ENCODE measurements around the gene ARFRP1. TPM values are rescaled to one million over a fixed set of nuclear protein-coding genes. Genes with fewer than 3 reads are reported as not detected.
"Not testable (repeated sequence)": the region's sequence is repeated elsewhere in the genome, so short reads cannot be mapped to it uniquely, and the experiment has no call there.

Gene ARFRP1
- total RNA-seq, 2 experiments from 2014 or later = 53.3 to 82.1 TPM

DNA sequence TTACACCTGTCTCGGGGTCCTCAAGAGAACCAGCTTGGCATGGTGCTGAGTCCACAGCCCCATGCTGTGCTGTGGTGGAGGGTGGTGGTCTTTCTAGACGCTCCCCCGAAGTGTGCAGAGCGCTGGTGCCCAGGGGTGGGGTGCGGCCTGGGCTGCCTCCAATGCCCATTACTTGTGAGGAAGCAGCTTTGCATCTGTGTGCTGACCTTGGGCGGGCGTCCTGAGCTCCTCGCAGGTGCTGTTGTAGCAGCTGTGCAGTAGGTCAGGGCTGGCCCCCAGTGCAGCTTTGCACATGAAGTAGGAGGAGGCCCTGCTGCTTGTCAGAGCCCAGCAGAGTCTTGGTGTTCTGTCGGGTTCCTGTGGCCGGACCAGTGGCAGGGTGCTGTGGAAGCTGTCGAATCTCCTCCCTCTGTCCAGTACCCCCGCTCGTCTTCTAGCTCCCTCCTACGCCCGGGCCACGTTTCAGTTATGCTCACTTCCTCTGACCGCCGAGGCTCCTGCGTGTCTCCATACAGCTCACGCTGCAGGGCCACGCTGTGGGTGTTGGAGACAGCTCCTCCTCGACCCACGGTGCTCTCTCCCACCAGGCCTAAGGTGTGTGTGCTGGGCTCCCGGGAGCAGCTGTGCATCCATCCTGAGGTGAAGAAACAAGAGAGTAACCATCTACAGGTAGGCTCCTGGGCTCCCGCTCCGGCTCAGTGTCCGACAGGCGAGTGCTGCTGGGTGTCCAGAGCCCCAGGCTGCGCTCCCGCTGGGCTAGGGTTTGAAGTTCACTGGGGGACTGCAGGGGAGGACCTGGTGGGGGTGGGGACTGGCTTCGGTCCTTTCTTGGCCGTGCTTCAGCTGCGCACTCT is 45.6 kb downstream of the ARFRP1 start:
- Histone ChIP-seq H3K4me2 (ENCODE audit: low read length) (no peak overlapping the region), H2AFZ (ENCODE audit: low read length) (no peak overlapping the region), H3K4me1 (ENCODE audit: insufficient read depth, low read length, poor library complexity, severe bottlenecking) (peaks cover 11% of the 10 kb centered on the region), H3K36me3 (ENCODE audit: insufficient read depth, low read length) (peaks cover 42% of the 10 kb centered on the region), H3K79me2 (ENCODE audit: insufficient read depth, low read depth, low read length) (peaks cover 13% of the 10 kb centered on the region; the same call in 1 of the 2 replicates), H3K9me2 (ENCODE audit: insufficient read depth, low read length) (no peaks in the 10 kb centered on the region), H3K27ac (ENCODE audit: low read depth, low read length, poor library complexity, severe bottlenecking) (no peak overlapping the region), H3K9me3 (ENCODE audit: low read length) (no peaks in the 10 kb centered on the region), H3K4me3 (ENCODE audit: low read depth, low read length, poor library complexity, severe bottlenecking) (no peak overlapping the region), H4K20me1 (ENCODE audit: insufficient read depth, low read length) (no peaks in the 10 kb centered on the region)
- no TSS peak for BruUV-seq (replicated peaks)
- TF ChIP-seq CTCF (conservative IDR thresholded peaks at IDR 0.05; ENCODE audit: low read length) (no peak), EZH2phosphoT487 (IDR thresholded peaks at IDR 0.05; ENCODE audit: borderline replicate concordance, low read depth, low read length) (no peak)
- DNase-seq (ENCODE audit: low spot score) = no peak
- CTCF ChIA-PET (ENCODE audit: unreplicated experiment) = no interaction called here
- intact Hi-C loops (cut with micrococcal nuclease; ENCODE audit: unreplicated experiment) = no loop called here
- POLR2A ChIA-PET = no interaction called here

DNA sequence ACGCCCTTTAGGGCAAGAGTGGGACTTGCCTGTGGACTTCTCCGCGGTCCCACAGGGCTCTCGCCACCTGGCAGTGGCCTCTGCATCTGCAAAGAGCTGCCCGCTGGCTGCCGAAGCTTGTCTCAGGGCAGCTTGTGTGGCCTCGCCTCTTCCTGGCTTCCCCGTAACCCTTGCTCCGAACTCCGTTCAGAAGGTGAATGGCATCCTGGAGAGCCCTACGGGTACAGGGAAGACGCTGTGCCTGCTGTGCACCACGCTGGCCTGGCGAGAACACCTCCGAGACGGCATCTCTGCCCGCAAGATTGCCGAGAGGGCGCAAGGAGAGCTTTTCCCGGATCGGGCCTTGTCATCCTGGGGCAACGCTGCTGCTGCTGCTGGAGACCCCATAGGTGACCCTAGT is 46.7 kb downstream of the ARFRP1 start:
- Histone ChIP-seq H4K20me1 (ENCODE audit: insufficient read depth, low read length) (no peaks in the 10 kb centered on the region), H3K4me3 (ENCODE audit: low read depth, low read length, poor library complexity, severe bottlenecking) (no peak overlapping the region), H3K36me3 (ENCODE audit: insufficient read depth, low read length) (peaks cover 34% of the 10 kb centered on the region), H3K79me2 (ENCODE audit: insufficient read depth, low read depth, low read length) (peaks cover 13% of the 10 kb centered on the region; the same call in 1 of the 2 replicates), H3K9me3 (ENCODE audit: low read length) (no peaks in the 10 kb centered on the region), H3K4me2 (ENCODE audit: low read length) (no peak overlapping the region), H2AFZ (ENCODE audit: low read length) (no peak overlapping the region), H3K27ac (ENCODE audit: low read depth, low read length, poor library complexity, severe bottlenecking) (no peak overlapping the region), H3K9me2 (ENCODE audit: insufficient read depth, low read length) (no peaks in the 10 kb centered on the region), H3K4me1 (ENCODE audit: insufficient read depth, low read length, poor library complexity, severe bottlenecking) (peaks cover 11% of the 10 kb centered on the region)
- DNase-seq (ENCODE audit: low spot score) = no peak
- CTCF ChIA-PET (ENCODE audit: unreplicated experiment) = no interaction called here
- POLR2A ChIA-PET = no interaction called here
- TF ChIP-seq CTCF (conservative IDR thresholded peaks at IDR 0.05; ENCODE audit: low read length) (no peak), EZH2phosphoT487 (IDR thresholded peaks at IDR 0.05; ENCODE audit: borderline replicate concordance, low read depth, low read length) (no peak)
- intact Hi-C loops (cut with micrococcal nuclease; ENCODE audit: unreplicated experiment) = no loop called here
- BruUV-seq (replicated peaks) = no TSS peak

DNA sequence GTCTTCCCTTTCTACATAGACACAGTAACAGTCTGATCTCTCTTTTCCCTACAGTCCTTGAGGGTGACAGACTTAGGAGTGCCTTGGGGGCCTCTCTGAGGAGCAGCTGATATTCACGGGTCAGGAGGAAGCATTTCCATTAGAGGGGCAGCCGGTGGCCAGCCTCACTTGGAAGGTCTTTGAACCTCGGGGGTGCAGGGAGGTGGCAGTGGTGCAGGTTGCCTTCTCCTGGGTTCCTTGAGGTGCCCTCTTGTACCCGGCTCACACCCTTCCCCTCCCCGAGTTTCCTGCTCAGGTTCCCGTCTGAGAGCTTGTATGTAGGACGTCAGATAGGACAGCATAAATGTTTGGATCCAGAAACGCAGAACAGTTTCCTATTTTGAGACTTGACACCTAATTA is 47.2 kb downstream of the ARFRP1 start:
- ChIA-PET CTCF (ENCODE audit: unreplicated experiment) (interaction anchor here (0.5 kb wide), 1 partner anchor 63 kb away, joined by 3 read pairs; no protein-coding TSS in a partner anchor), POLR2A (no interaction called here)
- no peak for DNase-seq (ENCODE audit: low spot score)
- Histone ChIP-seq H3K4me1 (ENCODE audit: insufficient read depth, low read length, poor library complexity, severe bottlenecking) (peaks cover 11% of the 10 kb centered on the region), H2AFZ (ENCODE audit: low read length) (no peak overlapping the region), H3K9me2 (ENCODE audit: insufficient read depth, low read length) (no peaks in the 10 kb centered on the region), H3K36me3 (ENCODE audit: insufficient read depth, low read length) (peaks cover 29% of the 10 kb centered on the region), H4K20me1 (ENCODE audit: insufficient read depth, low read length) (no peaks in the 10 kb centered on the region), H3K27ac (ENCODE audit: low read depth, low read length, poor library complexity, severe bottlenecking) (no peak overlapping the region), H3K4me3 (ENCODE audit: low read depth, low read length, poor library complexity, severe bottlenecking) (no peak overlapping the region), H3K9me3 (ENCODE audit: low read length) (no peaks in the 10 kb centered on the region), H3K79me2 (ENCODE audit: insufficient read depth, low read depth, low read length) (peaks cover 13% of the 10 kb centered on the region; the same call in 1 of the 2 replicates), H3K4me2 (ENCODE audit: low read length) (no peak overlapping the region)
- BruUV-seq (replicated peaks) = no TSS peak
- TF ChIP-seq EZH2phosphoT487 (IDR thresholded peaks at IDR 0.05; ENCODE audit: borderline replicate concordance, low read depth, low read length) = no peak
- TF ChIP-seq CTCF (conservative IDR thresholded peaks at IDR 0.05; ENCODE audit: low read length) = no peak
- intact Hi-C loops (cut with micrococcal nuclease; ENCODE audit: unreplicated experiment) = no loop called here

- intact Hi-C loops (cut with micrococcal nuclease; ENCODE audit: unreplicated experiment); H3K27ac ChIP-seq (ENCODE audit: low read depth, low read length, poor library complexity, severe bottlenecking); H3K9me2 ChIP-seq (ENCODE audit: insufficient read depth, low read length); POLR2A ChIA-PET; DNase-seq (ENCODE audit: low spot score); H3K4me3 ChIP-seq (ENCODE audit: low read depth, low read length, poor library complexity, severe bottlenecking); H3K4me2 ChIP-seq (ENCODE audit: low read length); H2AFZ ChIP-seq (ENCODE audit: low read length); H3K9me3 ChIP-seq (ENCODE audit: low read length); H4K20me1 ChIP-seq (ENCODE audit: insufficient read depth, low read length): not testable (repeated sequence)
- Histone ChIP-seq H3K4me1 (ENCODE audit: insufficient read depth, low read length, poor library complexity, severe bottlenecking) (peaks cover 11% of the 10 kb centered on the region), H3K79me2 (ENCODE audit: insufficient read depth, low read depth, low read length) (peaks cover 13% of the 10 kb centered on the region; the same call in 1 of the 2 replicates), H3K36me3 (ENCODE audit: insufficient read depth, low read length) (peaks cover 27% of the 10 kb centered on the region; the same call in 1 of the 2 replicates)
- TSS peak; percentile 58 for BruUV-seq (replicated peaks)
- CTCF ChIA-PET (ENCODE audit: unreplicated experiment) = interaction anchor here (0.5 kb wide), 1 partner anchor 63 kb away, joined by 3 read pairs; no protein-coding TSS in a partner anchor
Measured at GRCh38 chr20:63660174-63660573, 47.6 kb downstream of the ARFRP1 start.
